Measurements from ENCODE around the gene SORCS2. TPM values are rescaled to one million over a fixed set of nuclear protein-coding genes. Genes with fewer than 3 reads are reported as not detected.

SORCS2 gene
- total and polyA plus RNA-seq, 7 donors = 0.18 to 1.5 (median 0.36) TPM

DNA sequence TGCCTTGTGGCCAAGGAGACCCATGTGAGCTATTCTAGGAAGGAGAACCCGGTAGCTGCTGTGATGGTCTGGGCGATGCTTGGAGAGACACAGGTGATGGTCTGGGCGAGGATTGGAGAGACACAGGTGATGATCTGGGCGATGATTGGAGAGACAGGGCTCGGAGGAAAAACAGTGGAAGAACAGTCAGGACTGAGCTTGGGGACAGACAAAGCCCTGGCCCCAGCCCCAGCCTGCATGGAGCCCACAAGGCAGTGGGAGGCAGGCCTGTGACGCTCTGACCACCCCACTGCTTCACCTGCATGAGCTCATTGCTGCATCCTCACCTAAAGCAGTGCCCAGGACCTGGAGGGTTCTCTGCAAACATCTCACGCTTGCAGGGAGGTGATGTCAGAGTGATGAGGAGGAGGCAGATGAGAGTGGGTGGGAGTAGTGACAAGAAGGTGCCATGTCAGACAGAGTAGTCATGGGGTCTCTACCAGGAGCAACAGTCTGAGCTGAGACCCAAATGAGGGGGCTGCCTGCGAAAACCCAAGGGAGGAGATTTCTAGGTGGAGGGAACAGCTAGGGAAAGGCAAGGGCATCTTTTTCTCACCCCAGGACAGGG lies 278.3 kb downstream of the SORCS2 start:
- no peaks in the 10 kb centered on the region for H3K9me3 ChIP-seq
- WGBS, 3 donors = 92 to 95% (median 94%) methylated on average over 8 of the region's 8 CpGs
- ATAC-seq (no peak), DNase-seq (no peak)
- H3K27me3 ChIP-seq (ENCODE audit: insufficient read depth in 3 of 3, low read length in 2 of 3) = peaks cover 0 to 7% (median 0%) of the 10 kb centered on the region in 3 donors
- no peak overlapping the region for H3K27ac ChIP-seq
- H3K36me3 ChIP-seq (ENCODE audit: insufficient read depth in 1 of 2, low read depth in 1 of 2) = no peaks in the 10 kb centered on the region
- intact Hi-C loops (cut with DNase I) = no loop called here
- H3K4me1 ChIP-seq = no peaks in the 10 kb centered on the region
- TF ChIP-seq, protein P1, sequence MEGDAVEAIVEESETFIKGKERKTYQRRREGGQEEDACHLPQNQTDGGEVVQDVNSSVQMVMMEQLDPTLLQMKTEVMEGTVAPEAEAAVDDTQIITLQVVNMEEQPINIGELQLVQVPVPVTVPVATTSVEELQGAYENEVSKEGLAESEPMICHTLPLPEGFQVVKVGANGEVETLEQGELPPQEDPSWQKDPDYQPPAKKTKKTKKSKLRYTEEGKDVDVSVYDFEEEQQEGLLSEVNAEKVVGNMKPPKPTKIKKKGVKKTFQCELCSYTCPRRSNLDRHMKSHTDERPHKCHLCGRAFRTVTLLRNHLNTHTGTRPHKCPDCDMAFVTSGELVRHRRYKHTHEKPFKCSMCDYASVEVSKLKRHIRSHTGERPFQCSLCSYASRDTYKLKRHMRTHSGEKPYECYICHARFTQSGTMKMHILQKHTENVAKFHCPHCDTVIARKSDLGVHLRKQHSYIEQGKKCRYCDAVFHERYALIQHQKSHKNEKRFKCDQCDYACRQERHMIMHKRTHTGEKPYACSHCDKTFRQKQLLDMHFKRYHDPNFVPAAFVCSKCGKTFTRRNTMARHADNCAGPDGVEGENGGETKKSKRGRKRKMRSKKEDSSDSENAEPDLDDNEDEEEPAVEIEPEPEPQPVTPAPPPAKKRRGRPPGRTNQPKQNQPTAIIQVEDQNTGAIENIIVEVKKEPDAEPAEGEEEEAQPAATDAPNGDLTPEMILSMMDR (IDR thresholded peaks at IDR 0.05) = no peak
- no peak overlapping the region for H3K4me3 ChIP-seq

DNA sequence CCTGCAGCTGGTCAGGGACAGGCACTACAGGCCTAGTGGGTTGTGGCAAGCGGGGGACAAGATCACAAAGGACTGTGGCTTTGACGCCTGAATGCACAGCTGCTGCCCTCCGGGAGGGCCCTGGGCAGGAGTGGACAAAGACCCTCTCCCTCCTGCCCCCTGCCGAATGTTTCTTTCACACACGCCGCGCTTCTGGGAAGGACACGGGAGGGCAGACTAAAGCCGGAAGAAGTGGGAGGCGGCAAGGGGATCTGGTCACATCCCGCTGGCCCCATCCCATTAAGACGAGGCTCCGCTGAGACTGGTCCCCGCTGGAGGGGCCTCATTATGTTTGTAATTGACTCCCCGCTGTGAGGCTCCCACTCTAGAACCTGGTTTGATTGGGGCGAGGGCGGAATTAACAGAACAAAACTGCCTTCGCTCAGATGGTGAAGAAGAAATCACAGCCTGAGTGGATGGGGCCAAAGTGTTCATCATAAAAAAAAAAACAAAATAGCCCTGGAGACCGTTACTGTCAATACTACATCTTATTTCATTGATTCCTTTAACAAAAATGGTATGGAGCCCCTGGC lies 280.2 kb downstream of the SORCS2 start:
- H3K4me1 ChIP-seq = no peaks in the 10 kb centered on the region
- H3K4me3 ChIP-seq = no peak overlapping the region
- H3K36me3 ChIP-seq (ENCODE audit: insufficient read depth in 1 of 2, low read depth in 1 of 2) = no peaks in the 10 kb centered on the region
- ATAC-seq (no peak), DNase-seq (no peak)
- intact Hi-C loops (cut with DNase I) = no loop called here
- no peaks in the 10 kb centered on the region for H3K9me3 ChIP-seq
- H3K27ac ChIP-seq = no peak overlapping the region
- TF ChIP-seq, protein P1 (IDR thresholded peaks at IDR 0.05) = no peak
- H3K27me3 ChIP-seq (ENCODE audit: insufficient read depth in 3 of 3, low read length in 2 of 3) = peaks cover 0 to 7% (median 0%) of the 10 kb centered on the region in 3 donors
- WGBS, 3 donors = 61 to 79% (median 68%) methylated on average over 18 to 19 of the region's 19 CpGs

DNA sequence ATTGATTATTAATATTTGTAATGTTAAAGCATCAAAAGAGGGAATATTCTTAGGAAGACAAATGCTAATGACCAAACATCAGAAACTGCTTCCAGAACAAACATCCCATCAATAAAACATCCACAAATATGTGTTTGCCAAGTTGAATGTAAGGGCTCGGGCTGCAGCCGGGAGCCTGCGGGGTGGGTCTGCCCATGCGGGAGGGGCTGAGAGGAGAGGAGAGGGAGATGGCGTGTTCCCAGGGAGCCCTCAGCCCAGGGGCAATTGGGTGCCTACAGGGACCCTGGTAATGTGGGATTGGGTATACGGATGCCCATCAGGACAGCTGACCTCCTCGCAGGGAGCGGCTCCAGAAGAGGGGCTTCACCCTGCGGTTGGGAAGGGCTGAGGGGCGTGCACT lies 280.7 kb downstream of the SORCS2 start:
- Histone ChIP-seq H3K9me3 (no peaks in the 10 kb centered on the region), H3K4me1 (no peaks in the 10 kb centered on the region), H3K27ac (no peak overlapping the region), H3K27me3 (ENCODE audit: insufficient read depth in 3 of 3, low read length in 2 of 3) (peaks cover 0 to 7% (median 0%) of the 10 kb centered on the region in 3 donors), H3K36me3 (ENCODE audit: insufficient read depth in 1 of 2, low read depth in 1 of 2) (no peaks in the 10 kb centered on the region), H3K4me3 (no peak overlapping the region)
- WGBS, 3 donors = 65 to 83% (median 82%) methylated on average over 10 of the region's 10 CpGs
- intact Hi-C loops (cut with DNase I) = no loop called here
- DNase-seq (no peak), ATAC-seq (no peak)
- TF ChIP-seq, protein P1 (IDR thresholded peaks at IDR 0.05) = no peak

DNA sequence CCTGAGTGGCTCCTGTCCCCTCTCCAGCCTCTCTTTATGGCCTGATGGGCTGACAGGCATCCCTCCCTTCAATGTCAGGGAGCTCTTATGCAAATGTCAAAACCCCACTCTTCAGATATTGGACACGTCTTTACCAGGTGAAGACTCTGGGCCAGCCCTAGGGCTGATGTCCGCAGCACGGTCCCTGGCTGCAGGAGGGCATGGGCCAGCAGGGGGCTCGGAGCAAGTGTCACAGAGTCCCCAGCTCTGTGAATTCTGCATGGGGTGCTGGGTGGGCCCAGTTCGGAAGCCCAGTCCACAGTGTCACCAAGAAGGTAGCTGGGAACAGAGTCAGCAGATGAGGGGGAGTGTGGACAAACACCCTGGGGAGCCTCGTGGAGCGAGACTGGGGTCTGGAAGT lies 282.0 kb downstream of the SORCS2 start:
- Histone ChIP-seq H3K27me3 (ENCODE audit: insufficient read depth in 3 of 3, low read length in 2 of 3) (peaks cover 0 to 4% (median 0%) of the 10 kb centered on the region in 3 donors), H3K36me3 (ENCODE audit: insufficient read depth in 1 of 2, low read depth in 1 of 2) (no peaks in the 10 kb centered on the region), H3K4me3 (no peak overlapping the region), H3K27ac (no peak overlapping the region), H3K4me1 (no peaks in the 10 kb centered on the region), H3K9me3 (no peaks in the 10 kb centered on the region)
- DNase-seq = no peak
- WGBS, 3 donors = 75 to 95% (median 85%) methylated on average over 7 of the region's 7 CpGs
- TF ChIP-seq, protein P1 (IDR thresholded peaks at IDR 0.05) = no peak
- intact Hi-C loops (cut with DNase I) = no loop called here
- no peak for ATAC-seq

Data from psoas muscle (tissue), 8 donors.